HTERT RPE-1 (cell line): ENCODE data around the gene TFDP2.
"Not testable (repeated sequence)": the region's sequence is repeated elsewhere in the genome, so short reads cannot be mapped to it uniquely, and the experiment has no call there.

Source experiments
- in situ Hi-C: fragments of 300-500 bp; cut with MboI; formaldehyde crosslinking; loops from 4 replicates; pipeline ENCODE4 v1.14.3; 2020; ENCODE audit warnings: low sequenced_read_pairs

The TFDP2 gene

GRCh38 chr3:142077155-142077858 lies 72.0 kb downstream of the TFDP2 start:
- in situ Hi-C loops, result no loop called here

- in situ Hi-C loops, result not testable (repeated sequence)
Observed at GRCh38 chr3:142075656-142076055, 73.7 kb downstream of the TFDP2 start.

GRCh38 chr3:142072816-142073215 lies 76.5 kb downstream of the TFDP2 start:
- in situ Hi-C loops, result no loop called here

- in situ Hi-C loops, result no loop called here
Observed at GRCh38 chr3:142065932-142066331, 83.4 kb downstream of the TFDP2 start.

- in situ Hi-C loops, result no loop called here
Observed at GRCh38 chr3:142065344-142065743, 84.0 kb downstream of the TFDP2 start.

GRCh38 chr3:142064454-142064853 lies 84.9 kb downstream of the TFDP2 start:
- in situ Hi-C loops, result no loop called here

- in situ Hi-C loops, result no loop called here
Observed at GRCh38 chr3:142057331-142057725, 92.0 kb downstream of the TFDP2 start.

- in situ Hi-C loops, result no loop called here
Observed at GRCh38 chr3:142056656-142057330, 92.6 kb downstream of the TFDP2 start.

- in situ Hi-C loops, result no loop called here
Observed at GRCh38 chr3:142053835-142054234, 95.5 kb downstream of the TFDP2 start.

- in situ Hi-C loops, result no loop called here
Observed at GRCh38 chr3:142053244-142053643, 96.1 kb downstream of the TFDP2 start.

- in situ Hi-C loops, result no loop called here
Observed at GRCh38 chr3:142051351-142051750, 98.0 kb downstream of the TFDP2 start.

GRCh38 chr3:142047021-142047369 lies 102.3 kb downstream of the TFDP2 start:
- in situ Hi-C loops, result no loop called here

- in situ Hi-C loops, result no loop called here
Observed at GRCh38 chr3:142046320-142047020, 102.9 kb downstream of the TFDP2 start.

- in situ Hi-C loops, result no loop called here
Observed at GRCh38 chr3:142040941-142041491, 108.3 kb downstream of the TFDP2 start.

GRCh38 chr3:142035308-142035922 lies 113.9 kb downstream of the TFDP2 start:
- in situ Hi-C loops, result no loop called here

GRCh38 chr3:142033292-142033691 lies 116.1 kb downstream of the TFDP2 start:
- in situ Hi-C loops, result no loop called here

- in situ Hi-C loops, result no loop called here
Observed at GRCh38 chr3:142031575-142031974, 117.8 kb downstream of the TFDP2 start.

GRCh38 chr3:142029791-142030190 lies 119.6 kb downstream of the TFDP2 start:
- in situ Hi-C loops, result no loop called here

- in situ Hi-C loops, result no loop called here
Observed at GRCh38 chr3:142029052-142029642, 120.2 kb downstream of the TFDP2 start.

GRCh38 chr3:142028243-142028777 lies 121.0 kb downstream of the TFDP2 start:
- in situ Hi-C loops, result no loop called here

GRCh38 chr3:142027735-142028134 lies 121.6 kb downstream of the TFDP2 start:
- in situ Hi-C loops, result no loop called here
